Activated CD4-positive, alpha-beta T cell treated with anti-CD3 and anti-CD28 coated beads, Interleukin-2, amount 10 ng/mL, durations not matched to agents 24 days and 14 days (primary cell): ENCODE results near the gene CAST. TPM values are rescaled to one million over a fixed set of nuclear protein-coding genes. Genes with fewer than 3 reads are reported as not detected.

Experiments used
- DNase-seq: peaks from one replicate; pipeline ENCODE4 v3.0.0; 2022
- H3K27ac Mint-ChIP-seq: one replicate; pipeline ENCODE4 v1.8.0; 2022; ENCODE audit warnings: mild to moderate bottlenecking, mixed read lengths
- H3K27me3 Mint-ChIP-seq: one replicate; pipeline ENCODE4 v1.8.0; 2022; ENCODE audit warnings: mixed read lengths
- H3K36me3 Mint-ChIP-seq: one replicate; pipeline ENCODE4 v1.8.0; 2022; ENCODE audit warnings: low read depth, mild to moderate bottlenecking, mixed read lengths
- H3K4me1 Mint-ChIP-seq: one replicate; pipeline ENCODE4 v1.8.0; 2021; ENCODE audit warnings: mixed read lengths
- H3K4me3 Mint-ChIP-seq: one replicate; pipeline ENCODE4 v1.8.0; 2022; ENCODE audit warnings: mild to moderate bottlenecking, moderate library complexity, mixed read lengths
- H3K9me3 Mint-ChIP-seq: one replicate; pipeline ENCODE4 v1.8.0; 2021; ENCODE audit warnings: mixed read lengths
- intact Hi-C: fragments of 100-400 bp; cut with micrococcal nuclease; formaldehyde crosslinking; loops from one replicate; pipeline ENCODE4 v1.15.1; 2023
- total RNA-seq: library from RNA; stranded (reverse); gene quantifications from 2 replicates; pipeline ENCODE4 v1.2.3, GENCODE V29; 2022

The CAST gene
- total RNA-seq, 1 donor from 2014 or later: 104 TPM

DNA sequence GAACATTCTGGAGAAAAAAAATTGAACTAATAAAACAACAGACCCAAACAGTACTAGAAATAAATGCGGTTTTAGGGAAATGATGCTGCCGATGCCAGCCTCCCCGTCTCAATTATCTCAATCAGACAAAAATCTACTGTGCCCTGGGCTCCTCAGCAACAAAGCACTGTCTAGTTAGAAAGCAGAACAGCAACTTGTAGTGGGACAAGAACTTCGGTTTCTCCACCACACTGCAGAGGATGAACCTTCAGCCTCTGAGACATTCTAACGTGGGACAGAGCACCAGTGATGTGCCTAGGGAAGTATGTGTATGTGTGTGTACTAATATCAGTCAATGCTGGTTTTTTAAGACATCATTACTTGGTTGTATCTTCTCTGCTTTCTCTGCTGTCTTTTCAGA, 11.1 kb upstream of the CAST start:
- Mint-ChIP-seq H3K27me3 (peaks cover 56% of the 10 kb centered on the region), H3K4me3 (no peak overlapping the region)
- intact Hi-C loops: loop anchor here (5.0 kb wide), 1 partner anchor 39 kb away; no protein-coding TSS in a partner anchor

DNA sequence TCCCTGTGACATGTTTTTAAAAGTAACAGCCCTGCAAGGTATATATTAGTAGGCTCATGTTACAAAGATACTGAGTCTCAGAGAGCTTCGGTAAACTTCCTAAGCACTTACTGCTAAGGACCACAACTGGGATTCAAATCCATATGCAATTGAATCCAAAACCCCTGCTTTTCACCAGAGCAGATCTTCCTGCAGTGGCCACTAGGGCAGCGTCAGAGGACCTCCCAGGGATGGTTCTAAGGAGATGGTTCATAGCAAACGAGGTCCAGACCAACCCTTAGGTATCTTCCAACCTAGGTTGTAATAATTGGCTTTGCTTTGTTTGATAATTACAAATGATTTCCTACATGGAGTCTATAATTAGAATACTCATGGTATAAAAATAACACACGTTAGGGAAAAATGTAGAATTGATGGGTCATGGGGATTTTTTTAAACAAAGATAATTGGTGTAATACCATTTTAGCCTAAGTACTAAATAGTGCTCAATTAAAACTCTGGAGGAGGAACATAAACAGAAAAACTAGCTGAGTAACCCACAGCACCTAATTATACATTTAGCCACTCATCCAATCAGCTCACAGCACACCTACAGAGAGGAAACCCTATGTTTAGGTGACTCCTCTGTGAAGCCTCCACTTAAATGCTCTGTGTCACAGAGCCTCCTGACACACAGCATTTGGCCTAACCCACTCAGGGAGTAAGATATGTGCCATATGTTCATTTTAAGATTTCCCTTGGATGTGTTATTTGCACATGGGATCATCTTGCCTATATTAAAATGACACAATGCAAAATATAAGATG, 10.0 kb upstream of the CAST start:
- Mint-ChIP-seq H3K36me3 (no peaks in the 10 kb centered on the region), H3K27me3 (peaks cover 60% of the 10 kb centered on the region), H3K9me3 (no peaks in the 10 kb centered on the region), H3K27ac (no peak overlapping the region), H3K4me1 (peaks cover 31% of the 10 kb centered on the region), H3K4me3 (no peak overlapping the region)
- intact Hi-C loops: loop anchor here (5.0 kb wide), 1 partner anchor 40 kb away; no protein-coding TSS in a partner anchor
- peak; percentile 65 for DNase-seq

More for the DNA sequence above, 11.1 kb upstream of the CAST start:
- no peaks in the 10 kb centered on the region for H3K9me3 Mint-ChIP-seq
- DNase-seq: no peak
- no peaks in the 10 kb centered on the region for H3K36me3 Mint-ChIP-seq
- no peak overlapping the region for H3K27ac Mint-ChIP-seq
- H3K4me1 Mint-ChIP-seq: peaks cover 21% of the 10 kb centered on the region

DNA sequence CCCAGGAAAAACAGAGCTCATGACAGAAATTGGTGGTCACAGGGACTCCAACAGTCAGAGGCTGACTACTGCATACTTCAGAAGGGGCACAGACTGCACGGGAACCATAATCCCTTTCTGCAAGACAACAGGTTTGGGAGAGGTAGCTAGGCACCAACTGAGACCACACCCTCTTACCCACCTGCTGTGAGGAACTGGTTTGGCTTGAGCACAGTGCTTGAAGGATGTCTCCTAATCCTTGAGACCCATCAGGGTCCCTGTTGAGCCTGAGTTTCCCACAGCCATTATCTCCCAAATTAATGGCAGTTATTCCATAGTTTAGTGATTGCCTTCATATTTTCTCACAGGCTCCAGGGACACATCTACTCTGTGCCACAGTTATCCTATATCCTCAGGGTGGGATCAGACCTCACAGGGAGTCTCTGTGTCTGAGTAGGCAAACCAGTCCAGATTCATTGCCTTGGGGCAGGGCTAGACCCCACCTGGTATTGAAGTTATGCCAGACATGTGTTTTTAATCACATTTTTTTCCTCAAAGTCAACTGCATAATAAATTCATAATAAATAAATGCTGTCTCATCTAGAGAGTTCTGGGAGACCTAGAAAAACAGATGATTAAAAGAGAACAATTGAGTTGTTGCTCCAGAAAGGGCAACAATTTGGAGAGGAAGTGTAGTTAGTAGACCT, 9.3 kb upstream of the CAST start:
- intact Hi-C loops: loop anchor here (5.0 kb wide), 1 partner anchor 41 kb away; no protein-coding TSS in a partner anchor
- DNase-seq: no peak
- no peaks in the 10 kb centered on the region for H3K9me3 Mint-ChIP-seq
- H3K27ac Mint-ChIP-seq: no peak overlapping the region
- H3K36me3 Mint-ChIP-seq: no peaks in the 10 kb centered on the region
- peaks cover 60% of the 10 kb centered on the region for H3K27me3 Mint-ChIP-seq
- peaks cover 32% of the 10 kb centered on the region for H3K4me1 Mint-ChIP-seq
- H3K4me3 Mint-ChIP-seq: no peak overlapping the region

DNA sequence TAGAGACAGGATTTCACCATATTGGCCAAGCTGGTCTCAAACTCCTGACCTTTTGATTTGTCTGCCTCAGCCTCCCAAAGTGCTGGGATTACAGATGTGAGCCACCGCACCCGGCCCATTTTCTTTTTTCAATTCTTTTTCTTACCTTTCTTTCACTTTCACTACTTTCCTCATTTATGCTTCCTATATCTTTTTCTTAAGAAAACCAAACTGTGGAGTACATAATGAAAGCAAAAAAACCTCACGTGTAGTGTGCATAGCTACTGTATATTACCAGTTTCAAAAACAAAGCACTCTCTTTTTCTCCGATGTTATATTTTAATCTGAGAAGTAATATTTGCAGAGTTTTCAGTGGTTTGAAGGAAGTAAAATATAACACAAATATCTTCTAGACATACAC, 8.0 kb upstream of the CAST start:
- no peaks in the 10 kb centered on the region for H3K9me3 Mint-ChIP-seq
- H3K36me3 Mint-ChIP-seq: no peaks in the 10 kb centered on the region

DNA sequence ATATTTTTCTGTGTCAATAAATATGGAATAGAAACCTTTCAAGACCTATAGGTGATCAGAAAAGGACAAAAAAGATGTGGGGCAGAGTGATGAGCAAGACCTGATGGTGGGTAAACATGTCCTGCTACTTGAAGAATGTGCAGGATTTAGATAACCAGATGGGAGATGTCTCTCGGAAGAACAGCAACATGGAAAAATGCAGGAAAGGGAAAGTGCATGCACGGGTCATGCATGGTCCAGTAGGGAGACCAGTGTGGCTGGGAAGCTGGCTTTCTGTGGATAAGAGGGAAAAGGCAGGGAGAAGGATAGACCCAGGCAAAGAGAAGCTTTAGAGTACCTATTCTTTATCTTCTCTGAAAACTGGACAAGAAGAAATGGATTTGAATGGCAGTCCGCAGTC, 7.1 kb upstream of the CAST start:
- no peaks in the 10 kb centered on the region for H3K9me3 Mint-ChIP-seq
- DNase-seq: no peak
- H3K27ac Mint-ChIP-seq: no peak overlapping the region
- H3K36me3 Mint-ChIP-seq: no peaks in the 10 kb centered on the region
- H3K4me3 Mint-ChIP-seq: no peak overlapping the region
- intact Hi-C loops: no loop called here
- H3K4me1 Mint-ChIP-seq: peaks cover 34% of the 10 kb centered on the region
- peaks cover 62% of the 10 kb centered on the region for H3K27me3 Mint-ChIP-seq

More for the DNA sequence above, 8.0 kb upstream of the CAST start:
- intact Hi-C loops: loop anchor here (5.0 kb wide), 1 partner anchor 42 kb away; no protein-coding TSS in a partner anchor
- H3K4me1 Mint-ChIP-seq: peaks cover 32% of the 10 kb centered on the region
- DNase-seq: no peak
- peaks cover 64% of the 10 kb centered on the region for H3K27me3 Mint-ChIP-seq
- no peak overlapping the region for H3K4me3 Mint-ChIP-seq
- H3K27ac Mint-ChIP-seq: no peak overlapping the region

DNA sequence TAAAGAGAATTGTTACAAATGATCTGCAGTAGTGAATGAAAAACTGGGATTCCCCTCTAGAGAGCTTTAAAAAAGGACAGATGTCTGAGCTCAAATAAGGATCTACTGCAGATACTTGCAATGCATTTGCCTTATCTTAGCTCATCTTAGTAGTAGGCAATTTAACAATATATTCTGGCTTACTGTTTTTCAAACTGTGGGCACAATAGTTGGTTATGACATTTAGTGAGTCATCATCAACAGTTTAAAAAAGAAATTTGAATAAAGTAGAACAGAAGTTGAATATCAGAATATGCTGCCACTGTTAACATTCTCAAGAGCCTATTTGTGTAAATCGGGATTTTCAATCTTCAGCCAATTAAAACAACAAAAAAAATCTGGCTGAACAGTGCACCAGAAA, 6.7 kb upstream of the CAST start:
- peaks cover 38% of the 10 kb centered on the region for H3K4me1 Mint-ChIP-seq

DNA sequence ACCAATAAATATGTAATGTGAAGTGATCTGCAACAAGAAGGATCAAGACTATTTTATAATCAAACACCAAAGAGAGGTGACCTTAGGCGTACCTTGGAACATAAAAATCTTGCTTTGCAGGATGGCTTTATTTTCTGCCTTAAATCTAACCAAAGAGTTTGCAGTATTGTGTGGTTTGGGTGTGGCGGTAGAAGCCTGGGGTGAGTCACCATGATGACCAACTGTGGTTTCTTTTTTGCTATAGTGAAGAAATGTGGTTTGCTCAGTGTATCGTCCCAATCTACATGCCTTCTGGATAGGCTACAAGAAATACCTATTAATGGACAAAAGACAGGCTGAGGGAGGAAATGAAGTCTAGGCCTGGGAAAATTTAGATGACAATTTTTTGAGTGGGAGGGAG, 5.1 kb upstream of the CAST start:
- intact Hi-C loops: no loop called here
- DNase-seq: peak; percentile 85
- Mint-ChIP-seq H3K36me3 (no peaks in the 10 kb centered on the region), H3K4me3 (peak overlapping the region; percentile 33), H3K9me3 (no peaks in the 10 kb centered on the region), H3K4me1 (peaks cover 47% of the 10 kb centered on the region), H3K27me3 (peaks cover 48% of the 10 kb centered on the region), H3K27ac (peak overlapping the region; percentile 23)

More for the DNA sequence above, 6.7 kb upstream of the CAST start:
- no peaks in the 10 kb centered on the region for H3K36me3 Mint-ChIP-seq
- H3K4me3 Mint-ChIP-seq: no peak overlapping the region
- H3K9me3 Mint-ChIP-seq: no peaks in the 10 kb centered on the region
- H3K27ac Mint-ChIP-seq: no peak overlapping the region
- no peak for DNase-seq
- intact Hi-C loops: no loop called here
- peaks cover 63% of the 10 kb centered on the region for H3K27me3 Mint-ChIP-seq

DNA sequence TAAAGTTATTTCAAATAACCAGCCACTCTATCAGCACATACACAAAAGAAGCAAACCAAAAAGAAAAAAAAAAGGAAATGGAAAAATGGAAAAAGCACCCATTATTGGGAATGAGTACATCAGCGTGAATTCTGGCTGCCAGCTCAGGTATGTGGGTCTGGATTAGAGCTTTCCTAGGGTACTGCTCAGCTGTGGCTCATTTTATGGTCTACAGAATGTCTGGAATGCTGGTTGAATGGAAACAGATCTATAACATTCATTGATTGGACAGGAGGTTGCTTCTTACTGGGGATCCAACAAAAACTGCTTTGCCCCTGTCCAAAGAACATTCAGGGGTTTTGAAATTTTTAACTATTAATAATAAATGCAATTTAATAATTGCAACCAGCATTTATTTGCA, 3.9 kb upstream of the CAST start:
- no peak for DNase-seq
- intact Hi-C loops: no loop called here
- H3K27ac Mint-ChIP-seq: no peak overlapping the region
- H3K4me1 Mint-ChIP-seq: peaks cover 51% of the 10 kb centered on the region
- no peaks in the 10 kb centered on the region for H3K9me3 Mint-ChIP-seq
- H3K27me3 Mint-ChIP-seq: peaks cover 38% of the 10 kb centered on the region
- no peak overlapping the region for H3K4me3 Mint-ChIP-seq
- no peaks in the 10 kb centered on the region for H3K36me3 Mint-ChIP-seq

DNA sequence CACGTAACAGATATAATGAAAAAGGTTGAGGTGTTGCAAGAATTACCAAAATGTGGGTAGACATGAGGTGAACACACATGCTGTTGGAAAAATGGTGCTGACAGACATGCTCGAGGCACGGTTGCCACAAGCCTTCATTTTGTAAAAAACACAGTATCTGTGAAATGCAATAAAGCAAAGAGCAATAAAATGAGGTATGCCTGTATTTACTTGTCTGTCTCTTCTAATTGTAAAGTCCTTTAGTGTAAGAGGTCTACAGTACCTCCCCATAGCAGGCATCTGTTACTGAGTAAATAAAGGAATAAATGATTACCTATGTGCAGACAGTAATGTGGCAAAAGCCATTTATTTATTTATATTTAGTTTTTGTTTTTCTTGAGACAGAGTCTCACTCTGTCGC, 3.0 kb upstream of the CAST start:
- Mint-ChIP-seq H3K4me3 (no peak overlapping the region), H3K4me1 (peaks cover 56% of the 10 kb centered on the region), H3K36me3 (no peaks in the 10 kb centered on the region), H3K9me3 (no peaks in the 10 kb centered on the region), H3K27me3 (peaks cover 33% of the 10 kb centered on the region), H3K27ac (no peak overlapping the region)
- intact Hi-C loops: no loop called here
- DNase-seq: no peak

DNA sequence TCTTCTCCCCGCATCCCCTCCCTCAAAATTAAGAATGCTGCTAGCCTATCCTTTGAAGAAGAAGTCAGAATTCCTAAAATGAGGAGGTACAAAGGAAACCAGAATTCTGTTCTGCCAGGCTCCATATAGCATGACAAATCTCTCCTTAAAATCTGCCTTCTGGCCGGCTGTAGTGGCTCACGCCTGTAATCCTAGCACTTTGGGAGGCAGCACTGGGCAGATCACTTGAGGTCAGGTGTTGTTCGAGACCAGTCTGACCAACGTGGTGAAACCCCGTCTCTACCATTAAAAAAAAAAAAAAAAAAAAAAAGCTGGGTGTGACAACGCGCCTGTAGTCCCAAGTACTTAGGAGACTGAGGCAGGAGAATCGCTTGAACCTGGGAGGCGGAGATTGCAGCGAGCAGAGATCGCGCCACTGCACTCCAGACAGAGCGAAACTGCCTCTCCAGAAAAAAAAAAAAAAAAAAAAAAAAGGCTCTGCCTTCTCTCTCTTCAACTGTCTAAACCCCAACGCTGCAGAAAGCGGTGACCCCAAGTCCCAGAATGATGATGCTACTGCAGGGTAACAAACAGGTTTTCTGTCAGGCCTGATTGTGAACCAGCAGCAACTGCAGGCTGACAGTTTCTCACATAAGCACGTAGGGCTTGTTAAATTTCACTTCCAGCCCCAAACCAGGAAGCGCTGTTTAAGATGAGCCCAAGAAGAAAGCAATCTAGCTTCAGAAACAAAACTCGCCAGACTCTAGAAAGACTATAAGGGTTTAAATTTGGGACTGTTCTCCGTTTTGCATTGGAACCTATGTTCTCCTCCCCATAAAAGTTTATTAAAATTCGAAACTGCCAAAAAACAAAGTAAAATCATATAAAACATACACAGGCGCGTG, 963 bp upstream of the CAST start:
- intact Hi-C loops: loop anchor here (1.0 to 5.0 kb wide), 7 partner anchors 124 to 944 kb away; partner anchors contain the start of genes ELL2, ERAP1, ERAP2 and GLRX
- peak; percentile 84 for DNase-seq
- no peaks in the 10 kb centered on the region for H3K36me3 Mint-ChIP-seq
- H3K27ac Mint-ChIP-seq: peak overlapping the region; percentile 95
- H3K4me3 Mint-ChIP-seq: peak overlapping the region; percentile 99
- peaks cover 52% of the 10 kb centered on the region for H3K4me1 Mint-ChIP-seq
- peaks cover 19% of the 10 kb centered on the region for H3K27me3 Mint-ChIP-seq
- no peaks in the 10 kb centered on the region for H3K9me3 Mint-ChIP-seq

DNA sequence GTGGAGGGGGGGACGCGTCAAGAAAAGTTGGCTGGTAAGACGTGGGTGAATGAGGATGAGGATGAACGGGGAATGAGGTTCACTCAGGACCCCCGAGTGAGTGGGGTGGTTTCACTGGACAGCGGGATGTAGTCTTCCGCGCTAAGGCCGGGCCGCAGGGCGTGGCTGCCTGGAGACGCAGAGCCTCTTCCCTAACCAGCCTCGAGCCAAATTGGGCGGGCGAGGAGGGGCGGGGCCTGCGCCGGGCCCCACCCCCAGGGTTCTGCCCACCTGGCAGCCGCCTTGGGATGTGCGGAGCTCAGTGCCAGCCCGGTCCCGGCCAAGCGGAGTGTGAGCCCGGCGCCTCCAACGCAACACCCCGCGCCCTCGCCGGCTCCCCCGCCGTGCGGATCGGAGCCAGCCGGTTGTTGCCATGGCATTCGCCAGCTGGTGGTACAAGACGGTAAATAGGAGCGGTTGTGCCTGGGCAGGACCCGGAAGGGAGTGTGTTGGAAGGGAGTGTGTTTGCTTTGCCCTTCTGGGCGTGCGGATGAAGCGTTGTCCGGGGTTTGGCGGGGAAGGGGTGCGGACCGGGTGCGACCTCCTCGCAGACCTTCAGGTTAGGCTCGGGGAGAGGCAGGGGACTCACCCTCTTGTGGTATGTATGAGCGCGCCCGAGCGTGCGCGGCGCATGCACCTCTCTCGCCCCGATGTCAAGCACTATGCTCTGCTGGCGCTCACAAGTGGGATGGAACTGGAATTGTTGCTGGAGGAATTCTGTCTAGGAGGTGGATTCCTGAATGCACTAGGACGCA, 746 bp downstream of the CAST start:
- H3K27me3 Mint-ChIP-seq: peaks cover 12% of the 10 kb centered on the region
- intact Hi-C loops: loop anchor here (1.0 to 5.0 kb wide), 9 partner anchors 40 to 1017 kb away; partner anchors contain the start of genes ERAP1, ERAP2, GLRX and RFESD
- H3K4me3 Mint-ChIP-seq: peak overlapping the region; percentile 99
- no peaks in the 10 kb centered on the region for H3K36me3 Mint-ChIP-seq
- no peaks in the 10 kb centered on the region for H3K9me3 Mint-ChIP-seq
- H3K27ac Mint-ChIP-seq: peak overlapping the region; percentile 99
- peaks cover 49% of the 10 kb centered on the region for H3K4me1 Mint-ChIP-seq
- DNase-seq: peak; percentile 96

DNA sequence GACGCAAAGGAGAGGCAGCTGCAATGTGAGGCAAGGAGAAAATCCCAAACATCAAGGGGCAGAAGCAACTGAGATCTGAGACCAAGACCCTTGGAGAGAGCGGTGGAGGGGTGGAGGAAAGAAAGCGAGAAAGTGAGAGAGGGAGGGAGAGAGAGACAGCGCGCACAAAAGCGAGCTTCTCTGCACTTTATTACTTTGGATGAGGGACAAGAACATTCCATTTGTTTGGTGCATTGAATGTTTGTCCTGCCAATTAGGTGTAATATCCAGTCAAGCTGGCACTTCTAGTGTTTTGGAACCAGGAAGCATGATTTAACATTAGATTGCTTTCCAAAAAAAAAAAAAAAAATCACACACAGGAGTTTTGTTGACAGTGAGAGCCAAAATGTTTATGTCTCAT, 1.4 kb downstream of the CAST start:
- H3K36me3 Mint-ChIP-seq: no peaks in the 10 kb centered on the region
- H3K4me1 Mint-ChIP-seq: peaks cover 49% of the 10 kb centered on the region
- H3K4me3 Mint-ChIP-seq: peak overlapping the region; percentile 99
- no peak for DNase-seq
- intact Hi-C loops: loop anchor here (2.0 to 5.0 kb wide), 6 partner anchors 144 to 946 kb away; partner anchors contain the start of genes ERAP1, ERAP2, GLRX and RIOK2
- H3K27ac Mint-ChIP-seq: no peak overlapping the region
- H3K27me3 Mint-ChIP-seq: peaks cover 8% of the 10 kb centered on the region
- no peaks in the 10 kb centered on the region for H3K9me3 Mint-ChIP-seq
